ENCODE data around the gene KCTD17. TPM values are rescaled to one million over a fixed set of nuclear protein-coding genes. Genes with fewer than 3 reads are reported as not detected.
A peak's percentile ranks its signal among the peaks of the same experiment; 100 is the strongest.

KCTD17 gene
- total RNA-seq, 1 donor from 2014 or later: 17.5 TPM

GRCh38 chr22:37032134-37032534, 19.4 kb upstream of the KCTD17 start:
- H3K27me3 ChIP-seq: no peaks in the 10 kb centered on the region
- TF ChIP-seq, protein P1, sequence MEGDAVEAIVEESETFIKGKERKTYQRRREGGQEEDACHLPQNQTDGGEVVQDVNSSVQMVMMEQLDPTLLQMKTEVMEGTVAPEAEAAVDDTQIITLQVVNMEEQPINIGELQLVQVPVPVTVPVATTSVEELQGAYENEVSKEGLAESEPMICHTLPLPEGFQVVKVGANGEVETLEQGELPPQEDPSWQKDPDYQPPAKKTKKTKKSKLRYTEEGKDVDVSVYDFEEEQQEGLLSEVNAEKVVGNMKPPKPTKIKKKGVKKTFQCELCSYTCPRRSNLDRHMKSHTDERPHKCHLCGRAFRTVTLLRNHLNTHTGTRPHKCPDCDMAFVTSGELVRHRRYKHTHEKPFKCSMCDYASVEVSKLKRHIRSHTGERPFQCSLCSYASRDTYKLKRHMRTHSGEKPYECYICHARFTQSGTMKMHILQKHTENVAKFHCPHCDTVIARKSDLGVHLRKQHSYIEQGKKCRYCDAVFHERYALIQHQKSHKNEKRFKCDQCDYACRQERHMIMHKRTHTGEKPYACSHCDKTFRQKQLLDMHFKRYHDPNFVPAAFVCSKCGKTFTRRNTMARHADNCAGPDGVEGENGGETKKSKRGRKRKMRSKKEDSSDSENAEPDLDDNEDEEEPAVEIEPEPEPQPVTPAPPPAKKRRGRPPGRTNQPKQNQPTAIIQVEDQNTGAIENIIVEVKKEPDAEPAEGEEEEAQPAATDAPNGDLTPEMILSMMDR (IDR thresholded peaks at IDR 0.05): no peak
- no peak for TF ChIP-seq EZH2 (IDR thresholded peaks at IDR 0.05)
- H3K27me3 Mint-ChIP-seq (ENCODE audit: insufficient read depth, low read depth): peaks cover 7% of the 10 kb centered on the region
- no peaks in the 10 kb centered on the region for H3F3A ChIP-seq (ENCODE audit: low read depth)
- no peak overlapping the region for H3K4me3 Mint-ChIP-seq
- no peaks in the 10 kb centered on the region for H3K9me3 Mint-ChIP-seq
- H3K27ac ChIP-seq: no peak overlapping the region
- H3K4me1 Mint-ChIP-seq: peaks cover 9% of the 10 kb centered on the region
- H4K20me1 ChIP-seq (ENCODE audit: low read depth): no peaks in the 10 kb centered on the region
- H3K79me2 ChIP-seq (ENCODE audit: low read depth): no peaks in the 10 kb centered on the region
- no peak for DNase-seq (ENCODE audit: low spot score)
- H2AFZ ChIP-seq (replicated peaks): no peak overlapping the region
- H3K9me3 ChIP-seq (ENCODE audit: low read depth): no peaks in the 10 kb centered on the region
- H3K4me3 ChIP-seq: no peak overlapping the region
- H3K36me3 ChIP-seq: no peaks in the 10 kb centered on the region
- H3K36me3 Mint-ChIP-seq: no peaks in the 10 kb centered on the region
- no peak overlapping the region for H3K27ac Mint-ChIP-seq
- no peak overlapping the region for H3K9ac ChIP-seq
- no peak overlapping the region for H3K4me2 ChIP-seq
- H3K4me1 ChIP-seq: no peaks in the 10 kb centered on the region

- Histone ChIP-seq H3K4me2 (no peak overlapping the region), H4K20me1 (ENCODE audit: low read depth) (no peaks in the 10 kb centered on the region), H3K36me3 (no peaks in the 10 kb centered on the region), H3K4me1 (no peaks in the 10 kb centered on the region), H2AFZ (replicated peaks) (no peak overlapping the region), H3F3A (ENCODE audit: low read depth) (no peaks in the 10 kb centered on the region), H3K79me2 (ENCODE audit: low read depth) (no peaks in the 10 kb centered on the region), H3K9ac (no peak overlapping the region), H3K27ac (no peak overlapping the region), H3K4me3 (no peak overlapping the region), H3K9me3 (ENCODE audit: low read depth) (no peaks in the 10 kb centered on the region), H3K27me3 (no peaks in the 10 kb centered on the region)
- Mint-ChIP-seq H3K27ac (no peak overlapping the region), H3K36me3 (no peaks in the 10 kb centered on the region), H3K9me3 (no peaks in the 10 kb centered on the region), H3K4me3 (no peak overlapping the region), H3K27me3 (ENCODE audit: insufficient read depth, low read depth) (peaks cover 5% of the 10 kb centered on the region), H3K4me1 (peaks cover 15% of the 10 kb centered on the region)
- TF ChIP-seq EZH2 (IDR thresholded peaks at IDR 0.05): no peak
- TF ChIP-seq EZH2phosphoT487 (IDR thresholded peaks at IDR 0.05): no peak
- TF ChIP-seq, protein P1 (IDR thresholded peaks at IDR 0.05): no peak
- DNase-seq (ENCODE audit: low spot score): no peak
These were observed 18.7 kb upstream of the KCTD17 start for GRCh38 chr22:37032535-37033460.

GRCh38 chr22:37033605-37034430, 17.7 kb upstream of the KCTD17 start:
- no peak for DNase-seq (ENCODE audit: low spot score)
- Histone ChIP-seq H3K36me3 (no peaks in the 10 kb centered on the region), H3K4me2 (no peak overlapping the region), H3K27me3 (no peaks in the 10 kb centered on the region), H3K9me3 (ENCODE audit: low read depth) (no peaks in the 10 kb centered on the region), H3K27ac (no peak overlapping the region), H3K79me2 (ENCODE audit: low read depth) (no peaks in the 10 kb centered on the region), H3F3A (ENCODE audit: low read depth) (no peaks in the 10 kb centered on the region), H3K9ac (no peak overlapping the region), H2AFZ (replicated peaks) (no peak overlapping the region), H3K4me3 (no peak overlapping the region), H4K20me1 (ENCODE audit: low read depth) (no peaks in the 10 kb centered on the region), H3K4me1 (no peaks in the 10 kb centered on the region)
- no peaks in the 10 kb centered on the region for H3K9me3 Mint-ChIP-seq
- H3K27ac Mint-ChIP-seq: peak overlapping the region; percentile 68
- TF ChIP-seq EZH2 (IDR thresholded peaks at IDR 0.05) (no peak), EZH2phosphoT487 (IDR thresholded peaks at IDR 0.05) (no peak)
- TF ChIP-seq, protein P1 (IDR thresholded peaks at IDR 0.05): no peak
- H3K4me1 Mint-ChIP-seq: peaks cover 15% of the 10 kb centered on the region
- no peak overlapping the region for H3K4me3 Mint-ChIP-seq
- H3K27me3 Mint-ChIP-seq (ENCODE audit: insufficient read depth, low read depth): peaks cover 5% of the 10 kb centered on the region
- no peaks in the 10 kb centered on the region for H3K36me3 Mint-ChIP-seq
